GM23338 (cell line): ENCODE measurements around the gene KAZN. TPM values are rescaled to one million over a fixed set of nuclear protein-coding genes. Genes with fewer than 3 reads are reported as not detected.
A peak's percentile ranks its signal among the peaks of the same experiment; 100 is the strongest.

ENCODE experiments used
- ATAC-seq: fragments of 200-7000 bp; cut with Tn5 transposase; 3 replicates; pipeline ENCODE4 v1.9.1; 2020
- DNase-seq: peaks from one replicate; pipeline ENCODE4 v3.0.0-alpha.2; 2015; ENCODE audit warnings: low spot score
- H2AFZ ChIP-seq: fragments of 200-600 bp; sonication (generic); 2 replicates; pipeline ENCODE4 v1.8.0; 2016; ENCODE audit warnings: antibody characterized with exemption, mild to moderate bottlenecking, moderate library complexity
- H3F3A ChIP-seq: fragments of 200-600 bp; sonication (generic); replicated peaks from 2 replicates; pipeline ENCODE4 v1.8.0; 2017; ENCODE audit warnings: antibody characterized with exemption, mixed run types, low read depth
- H3K27ac ChIP-seq: fragments of 200-600 bp; sonication (generic); 2 replicates; pipeline ENCODE4 v1.6.1; 2016; ENCODE audit warnings: low read depth
- H3K27me3 ChIP-seq: fragments of 200-600 bp; sonication (generic); 2 replicates; pipeline ENCODE4 v1.8.0; 2016; ENCODE audit warnings: mild to moderate bottlenecking, mixed run types, moderate library complexity; ENCODE audit not compliant: insufficient read depth
- H3K36me3 ChIP-seq: fragments of 200-600 bp; sonication (generic); 2 replicates; pipeline ENCODE4 v1.8.0; 2016; ENCODE audit warnings: mild to moderate bottlenecking; ENCODE audit not compliant: insufficient read depth
- H3K4me1 ChIP-seq: fragments of 200-600 bp; sonication (generic); 2 replicates; pipeline ENCODE4 v1.8.0; 2016; ENCODE audit warnings: mild to moderate bottlenecking, moderate library complexity; ENCODE audit not compliant: insufficient read depth
- H3K4me2 ChIP-seq: fragments of 200-600 bp; sonication (generic); 2 replicates; pipeline ENCODE4 v1.7.1; 2017; ENCODE audit warnings: mixed run types
- H3K4me3 ChIP-seq: fragments of 200-600 bp; sonication (generic); 2 replicates; pipeline ENCODE4 v1.6.1; 2016; ENCODE audit warnings: mixed run types
- H3K79me2 ChIP-seq: fragments of 200-600 bp; sonication (generic); replicated peaks from 2 replicates; pipeline ENCODE4 v1.8.0; 2017; ENCODE audit warnings: mild to moderate bottlenecking; ENCODE audit not compliant: insufficient read depth
- H3K9me2 ChIP-seq: fragments of 200-600 bp; sonication (generic); 2 replicates; pipeline ENCODE4 v1.8.0; 2017; ENCODE audit not compliant: insufficient read depth
- H4K20me1 ChIP-seq: fragments of 200-600 bp; sonication (generic); replicated peaks from 2 replicates; pipeline ENCODE4 v1.8.0; 2017; ENCODE audit warnings: mild to moderate bottlenecking; ENCODE audit not compliant: insufficient read depth
- H3K27ac Mint-ChIP-seq: 2 replicates; pipeline ENCODE4 v1.8.0; 2020; ENCODE audit warnings: inconsistent platforms, mild to moderate bottlenecking, moderate library complexity, mixed read lengths
- H3K27me3 Mint-ChIP-seq: 3 replicates; pipeline ENCODE4 v1.8.0; 2022; ENCODE audit warnings: low read depth, mild to moderate bottlenecking, moderate library complexity, mixed read lengths, inconsistent platforms; ENCODE audit not compliant: insufficient read depth, poor library complexity
- H3K36me3 Mint-ChIP-seq: 3 replicates; pipeline ENCODE4 v1.8.0; 2021; ENCODE audit warnings: low read depth, mild to moderate bottlenecking, inconsistent platforms, moderate library complexity, mixed read lengths
- H3K4me1 Mint-ChIP-seq: 3 replicates; pipeline ENCODE4 v1.8.0; 2020; ENCODE audit warnings: mild to moderate bottlenecking, inconsistent platforms, mixed read lengths
- H3K4me3 Mint-ChIP-seq: 3 replicates; pipeline ENCODE4 v1.8.0; 2021; ENCODE audit warnings: moderate library complexity, mild to moderate bottlenecking, inconsistent platforms, mixed read lengths
- H3K9me3 Mint-ChIP-seq: 3 replicates; pipeline ENCODE4 v1.8.0; 2020; ENCODE audit warnings: moderate library complexity, mild to moderate bottlenecking, inconsistent platforms, mixed read lengths
- CREB1 ChIP-seq: fragments of 250-450 bp; sonication (Bioruptor Pico); IDR thresholded peaks from 2 replicates; pipeline ENCODE4 v1.5.0; 2020; ENCODE audit warnings: low read depth, mild to moderate bottlenecking, moderate library complexity
- EZH2phosphoT487 ChIP-seq: fragments of 200-600 bp; sonication (generic); IDR thresholded peaks from one replicate; pipeline ENCODE4 v1.8.1; 2018; ENCODE audit warnings: antibody characterized with exemption; ENCODE audit not compliant: unreplicated experiment
- JUNB ChIP-seq: IDR thresholded peaks from one replicate; pipeline ENCODE4 v1.6.1; 2016; ENCODE audit warnings: antibody characterized with exemption; ENCODE audit not compliant: unreplicated experiment
- NANOG ChIP-seq: IDR thresholded peaks from 2 replicates; pipeline ENCODE4 v1.6.1; 2016; ENCODE audit warnings: antibody characterized with exemption, borderline replicate concordance
- STAT1 ChIP-seq: IDR thresholded peaks from one replicate; pipeline ENCODE4 v1.6.1; 2016; ENCODE audit warnings: antibody characterized with exemption; ENCODE audit not compliant: unreplicated experiment
- ZNF114 ChIP-seq: fragments of 250-450 bp; sonication (Bioruptor Pico); IDR thresholded peaks from 2 replicates; pipeline ENCODE4 v1.5.0; 2020; ENCODE audit warnings: mild to moderate bottlenecking, moderate library complexity
- polyA plus RNA-seq: library from polyadenylated mRNA; unstranded; fragments of >200 nt; fragmentation: Nextera tagmentation; extraction: Ambion mirVana; gene quantifications from 2 replicates; pipeline ENCODE4 v1.2.1, GENCODE V29; 2016
- total RNA-seq: library from RNA; depleted of rRNA; stranded (reverse); fragments of >200 nt; shearing (Covaris generic); gene quantifications from 2 replicates; pipeline ENCODE4 v1.2.3, GENCODE V29; 2014
- TF ChIP-seq, protein P1 (sequence below), 2 experiments: fragments of 200-600 bp in 1 of 2; sonication (generic) in 1 of 2; conservative IDR thresholded peaks; 2 replicates each; pipeline versions ENCODE4 v1.5.1 to v1.6.1; 2016 to 2017; ENCODE audit warnings: antibody characterized with exemption in 2 of 2, low read depth in 2 of 2, mild to moderate bottlenecking in 2 of 2, moderate library complexity in 1 of 2
- TF ChIP-seq, protein P2 (sequence below): fragments of 250-450 bp; sonication (Bioruptor Pico); IDR thresholded peaks from 2 replicates; pipeline ENCODE4 v1.5.0; 2020; ENCODE audit warnings: mild to moderate bottlenecking, moderate library complexity

Gene KAZN
- total and polyA plus RNA-seq, 2 experiments from 2014 or later: 9.9 to 15.0 TPM

DNA sequence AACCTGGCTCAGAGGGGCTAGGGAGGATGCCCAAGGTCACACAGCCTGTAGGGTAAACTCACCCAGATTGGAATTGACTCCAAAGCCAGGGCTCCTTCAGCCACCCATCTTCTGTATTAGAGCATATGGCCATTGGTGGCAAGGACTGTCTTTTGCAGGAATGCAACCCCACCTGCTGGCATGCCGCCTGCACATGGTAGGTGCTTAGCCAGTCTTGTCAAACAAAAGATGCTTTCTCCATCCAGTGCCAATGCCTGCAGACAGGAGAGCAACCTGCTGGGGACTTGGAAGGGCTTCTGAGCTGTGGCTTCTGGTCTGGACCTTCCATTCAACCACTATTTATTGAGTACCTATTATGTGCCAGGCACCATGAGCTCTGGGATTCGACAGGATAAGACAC, 459.8 kb downstream of the KAZN start:
- peaks cover 7% of the 10 kb centered on the region for H3K4me1 Mint-ChIP-seq
- Histone ChIP-seq H3F3A (no peaks in the 10 kb centered on the region), H3K27ac (no peak overlapping the region), H4K20me1 (no peaks in the 10 kb centered on the region), H3K36me3 (no peaks in the 10 kb centered on the region), H3K9me2 (no peaks in the 10 kb centered on the region), H3K4me2 (no peak overlapping the region), H3K79me2 (no peaks in the 10 kb centered on the region), H3K27me3 (no peaks in the 10 kb centered on the region), H3K4me3 (no peak overlapping the region), H2AFZ (no peak overlapping the region), H3K4me1 (0 out of 2 replicates have a peak, but pooled peaks cover 5% of the 10 kb centered on the region)
- H3K27ac Mint-ChIP-seq: no peak overlapping the region
- DNase-seq: no peak
- TF ChIP-seq CREB1 (CRISPR knock-in tag): no peak
- TF ChIP-seq, protein P1, sequence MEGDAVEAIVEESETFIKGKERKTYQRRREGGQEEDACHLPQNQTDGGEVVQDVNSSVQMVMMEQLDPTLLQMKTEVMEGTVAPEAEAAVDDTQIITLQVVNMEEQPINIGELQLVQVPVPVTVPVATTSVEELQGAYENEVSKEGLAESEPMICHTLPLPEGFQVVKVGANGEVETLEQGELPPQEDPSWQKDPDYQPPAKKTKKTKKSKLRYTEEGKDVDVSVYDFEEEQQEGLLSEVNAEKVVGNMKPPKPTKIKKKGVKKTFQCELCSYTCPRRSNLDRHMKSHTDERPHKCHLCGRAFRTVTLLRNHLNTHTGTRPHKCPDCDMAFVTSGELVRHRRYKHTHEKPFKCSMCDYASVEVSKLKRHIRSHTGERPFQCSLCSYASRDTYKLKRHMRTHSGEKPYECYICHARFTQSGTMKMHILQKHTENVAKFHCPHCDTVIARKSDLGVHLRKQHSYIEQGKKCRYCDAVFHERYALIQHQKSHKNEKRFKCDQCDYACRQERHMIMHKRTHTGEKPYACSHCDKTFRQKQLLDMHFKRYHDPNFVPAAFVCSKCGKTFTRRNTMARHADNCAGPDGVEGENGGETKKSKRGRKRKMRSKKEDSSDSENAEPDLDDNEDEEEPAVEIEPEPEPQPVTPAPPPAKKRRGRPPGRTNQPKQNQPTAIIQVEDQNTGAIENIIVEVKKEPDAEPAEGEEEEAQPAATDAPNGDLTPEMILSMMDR (conservative IDR thresholded peaks at IDR 0.05; ENCODE audit: low read depth in 2 of 2): peak in 1 of 2 experiments; percentile 19; a peak in 1 of 4 replicates
- no peak for TF ChIP-seq JUNB
- no peak for TF ChIP-seq STAT1
- TF ChIP-seq ZNF114 (CRISPR knock-in tag): no peak
- no peak for TF ChIP-seq NANOG
- TF ChIP-seq, protein P2, sequence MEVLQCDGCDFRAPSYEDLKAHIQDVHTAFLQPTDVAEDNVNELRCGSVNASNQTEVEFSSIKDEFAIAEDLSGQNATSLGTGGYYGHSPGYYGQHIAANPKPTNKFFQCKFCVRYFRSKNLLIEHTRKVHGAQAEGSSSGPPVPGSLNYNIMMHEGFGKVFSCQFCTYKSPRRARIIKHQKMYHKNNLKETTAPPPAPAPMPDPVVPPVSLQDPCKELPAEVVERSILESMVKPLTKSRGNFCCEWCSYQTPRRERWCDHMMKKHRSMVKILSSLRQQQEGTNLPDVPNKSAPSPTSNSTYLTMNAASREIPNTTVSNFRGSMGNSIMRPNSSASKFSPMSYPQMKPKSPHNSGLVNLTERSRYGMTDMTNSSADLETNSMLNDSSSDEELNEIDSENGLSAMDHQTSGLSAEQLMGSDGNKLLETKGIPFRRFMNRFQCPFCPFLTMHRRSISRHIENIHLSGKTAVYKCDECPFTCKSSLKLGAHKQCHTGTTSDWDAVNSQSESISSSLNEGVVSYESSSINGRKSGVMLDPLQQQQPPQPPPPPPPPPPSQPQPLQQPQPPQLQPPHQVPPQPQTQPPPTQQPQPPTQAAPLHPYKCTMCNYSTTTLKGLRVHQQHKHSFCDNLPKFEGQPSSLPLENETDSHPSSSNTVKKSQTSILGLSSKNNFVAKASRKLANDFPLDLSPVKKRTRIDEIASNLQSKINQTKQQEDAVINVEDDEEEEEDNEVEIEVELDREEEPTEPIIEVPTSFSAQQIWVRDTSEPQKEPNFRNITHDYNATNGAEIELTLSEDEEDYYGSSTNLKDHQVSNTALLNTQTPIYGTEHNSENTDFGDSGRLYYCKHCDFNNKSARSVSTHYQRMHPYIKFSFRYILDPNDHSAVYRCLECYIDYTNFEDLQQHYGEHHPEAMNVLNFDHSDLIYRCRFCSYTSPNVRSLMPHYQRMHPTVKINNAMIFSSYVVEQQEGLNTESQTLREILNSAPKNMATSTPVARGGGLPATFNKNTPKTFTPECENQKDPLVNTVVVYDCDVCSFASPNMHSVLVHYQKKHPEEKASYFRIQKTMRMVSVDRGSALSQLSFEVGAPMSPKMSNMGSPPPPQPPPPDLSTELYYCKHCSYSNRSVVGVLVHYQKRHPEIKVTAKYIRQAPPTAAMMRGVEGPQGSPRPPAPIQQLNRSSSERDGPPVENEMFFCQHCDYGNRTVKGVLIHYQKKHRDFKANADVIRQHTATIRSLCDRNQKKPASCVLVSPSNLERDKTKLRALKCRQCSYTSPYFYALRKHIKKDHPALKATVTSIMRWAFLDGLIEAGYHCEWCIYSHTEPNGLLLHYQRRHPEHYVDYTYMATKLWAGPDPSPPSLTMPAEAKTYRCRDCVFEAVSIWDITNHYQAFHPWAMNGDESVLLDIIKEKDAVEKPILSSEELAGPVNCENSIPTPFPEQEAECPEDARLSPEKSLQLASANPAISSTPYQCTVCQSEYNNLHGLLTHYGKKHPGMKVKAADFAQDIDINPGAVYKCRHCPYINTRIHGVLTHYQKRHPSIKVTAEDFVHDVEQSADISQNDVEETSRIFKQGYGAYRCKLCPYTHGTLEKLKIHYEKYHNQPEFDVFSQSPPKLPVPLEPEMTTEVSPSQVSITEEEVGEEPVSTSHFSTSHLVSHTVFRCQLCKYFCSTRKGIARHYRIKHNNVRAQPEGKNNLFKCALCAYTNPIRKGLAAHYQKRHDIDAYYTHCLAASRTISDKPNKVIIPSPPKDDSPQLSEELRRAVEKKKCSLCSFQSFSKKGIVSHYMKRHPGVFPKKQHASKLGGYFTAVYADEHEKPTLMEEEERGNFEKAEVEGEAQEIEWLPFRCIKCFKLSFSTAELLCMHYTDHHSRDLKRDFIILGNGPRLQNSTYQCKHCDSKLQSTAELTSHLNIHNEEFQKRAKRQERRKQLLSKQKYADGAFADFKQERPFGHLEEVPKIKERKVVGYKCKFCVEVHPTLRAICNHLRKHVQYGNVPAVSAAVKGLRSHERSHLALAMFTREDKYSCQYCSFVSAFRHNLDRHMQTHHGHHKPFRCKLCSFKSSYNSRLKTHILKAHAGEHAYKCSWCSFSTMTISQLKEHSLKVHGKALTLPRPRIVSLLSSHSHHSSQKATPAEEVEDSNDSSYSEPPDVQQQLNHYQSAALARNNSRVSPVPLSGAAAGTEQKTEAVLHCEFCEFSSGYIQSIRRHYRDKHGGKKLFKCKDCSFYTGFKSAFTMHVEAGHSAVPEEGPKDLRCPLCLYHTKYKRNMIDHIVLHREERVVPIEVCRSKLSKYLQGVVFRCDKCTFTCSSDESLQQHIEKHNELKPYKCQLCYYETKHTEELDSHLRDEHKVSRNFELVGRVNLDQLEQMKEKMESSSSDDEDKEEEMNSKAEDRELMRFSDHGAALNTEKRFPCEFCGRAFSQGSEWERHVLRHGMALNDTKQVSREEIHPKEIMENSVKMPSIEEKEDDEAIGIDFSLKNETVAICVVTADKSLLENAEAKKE: no peak
- no peak for TF ChIP-seq EZH2phosphoT487
- no peak for ATAC-seq
- H3K4me3 Mint-ChIP-seq: no peak overlapping the region
- peaks cover 5% of the 10 kb centered on the region; the same call in 2 of the 3 replicates for H3K9me3 Mint-ChIP-seq
- peaks cover 11% of the 10 kb centered on the region for H3K36me3 Mint-ChIP-seq
- H3K27me3 Mint-ChIP-seq: peaks cover 8% of the 10 kb centered on the region
